HepG2 (cell line): ENCODE data around the gene NPAS2. TPM values are rescaled to one million over a fixed set of nuclear protein-coding genes. Genes with fewer than 3 reads are reported as not detected.

Experiments
- ARID5B ChIP-seq: IDR thresholded peaks from 2 replicates; pipeline ENCODE4 v1.4.0; 2020; ENCODE audit warnings: mild to moderate bottlenecking, missing genetic modification reagents
- ATF1 ChIP-seq: IDR thresholded peaks from 2 replicates; pipeline ENCODE4 v1.6.1; 2016; ENCODE audit warnings: mild to moderate bottlenecking, control low read depth
- ETS1 ChIP-seq: sonication (generic); formaldehyde crosslinking; IDR thresholded peaks from 2 replicates; pipeline ENCODE4 v1.4.0; 2020; ENCODE audit warnings: missing genetic modification reagents
- GPBP1L1 ChIP-seq: sonication (generic); formaldehyde crosslinking; IDR thresholded peaks from 2 replicates; pipeline ENCODE4 v1.5.0; 2020; ENCODE audit warnings: mild to moderate bottlenecking, missing genetic modification reagents
- MAF1 ChIP-seq: sonication (generic); formaldehyde crosslinking; IDR thresholded peaks from 2 replicates; pipeline ENCODE4 v1.5.0; 2020; ENCODE audit warnings: missing genetic modification reagents, borderline replicate concordance
- REL ChIP-seq: sonication (generic); formaldehyde crosslinking; conservative IDR thresholded peaks from 2 replicates; pipeline ENCODE4 v1.8.0; 2022; ENCODE audit warnings: mild to moderate bottlenecking, missing genetic modification reagents, moderate library complexity
- TBX2 ChIP-seq: sonication (generic); formaldehyde crosslinking; IDR thresholded peaks from 2 replicates; pipeline ENCODE4 v1.5.0; 2020; ENCODE audit warnings: missing genetic modification reagents, mild to moderate bottlenecking, borderline replicate concordance
- ZNF414 ChIP-seq: sonication (generic); formaldehyde crosslinking; IDR thresholded peaks from 2 replicates; pipeline ENCODE4 v1.5.0; 2020; ENCODE audit warnings: missing genetic modification reagents
- ZNF615 ChIP-seq: sonication (generic); formaldehyde crosslinking; IDR thresholded peaks from 2 replicates; pipeline ENCODE4 v1.5.0; 2020; ENCODE audit warnings: mild to moderate bottlenecking, missing genetic modification reagents, borderline replicate concordance
- ZNF800 ChIP-seq: sonication (generic); formaldehyde crosslinking; IDR thresholded peaks from 2 replicates; pipeline ENCODE4 v1.4.0; 2020; ENCODE audit warnings: missing genetic modification reagents
- polyA plus RNA-seq, 8 experiments: library from polyadenylated mRNA; depleted of rRNA in 3 of 8; stranded (reverse) in 7 of 8; unstranded in 1 of 8; fragments of >200 nt; fragmentation: Illumina TruSeq in 4 of 8; extraction: Trizol in 4 of 8; gene quantifications; 2 replicates each; pipeline versions ENCODE4 v1.2.1 to v1.2.3, GENCODE V29; 2011 to 2016; ENCODE audit warnings: low read depth in 4 of 8, missing spikeins in 1 of 8, mixed read lengths in 1 of 8; ENCODE audit not compliant: insufficient read depth in 1 of 8
- total RNA-seq, 5 experiments: library from RNA; depleted of rRNA; stranded (reverse); fragments of >200 nt; fragmentation: Illumina TruSeq; extraction: Trizol; gene quantifications; 2 replicates each; pipeline ENCODE4 v1.2.3, GENCODE V29; 2016; ENCODE audit warnings: low read depth in 1 of 5
- TF ChIP-seq, protein P1 (sequence below): sonication (generic); formaldehyde crosslinking; IDR thresholded peaks from 2 replicates; pipeline ENCODE4; 2020; ENCODE audit warnings: missing genetic modification reagents, mild to moderate bottlenecking, borderline replicate concordance
- TF ChIP-seq, protein P2 (sequence below): sonication (generic); formaldehyde crosslinking; IDR thresholded peaks from 2 replicates; pipeline ENCODE4 v1.5.0; 2020; ENCODE audit warnings: mild to moderate bottlenecking, missing genetic modification reagents, moderate library complexity
- TF ChIP-seq, protein P3 (sequence below): IDR thresholded peaks from 2 replicates; pipeline ENCODE4 v1.6.1; 2016; ENCODE audit warnings: mild to moderate bottlenecking, missing biosample characterization, missing genetic modification reagents

Gene NPAS2
- total and polyA plus RNA-seq, 2 of the 13 experiments (the other 11 are each of a cell fraction or from before 2014, with no cell fraction given), result 14.8 to 37.5 TPM

DNA sequence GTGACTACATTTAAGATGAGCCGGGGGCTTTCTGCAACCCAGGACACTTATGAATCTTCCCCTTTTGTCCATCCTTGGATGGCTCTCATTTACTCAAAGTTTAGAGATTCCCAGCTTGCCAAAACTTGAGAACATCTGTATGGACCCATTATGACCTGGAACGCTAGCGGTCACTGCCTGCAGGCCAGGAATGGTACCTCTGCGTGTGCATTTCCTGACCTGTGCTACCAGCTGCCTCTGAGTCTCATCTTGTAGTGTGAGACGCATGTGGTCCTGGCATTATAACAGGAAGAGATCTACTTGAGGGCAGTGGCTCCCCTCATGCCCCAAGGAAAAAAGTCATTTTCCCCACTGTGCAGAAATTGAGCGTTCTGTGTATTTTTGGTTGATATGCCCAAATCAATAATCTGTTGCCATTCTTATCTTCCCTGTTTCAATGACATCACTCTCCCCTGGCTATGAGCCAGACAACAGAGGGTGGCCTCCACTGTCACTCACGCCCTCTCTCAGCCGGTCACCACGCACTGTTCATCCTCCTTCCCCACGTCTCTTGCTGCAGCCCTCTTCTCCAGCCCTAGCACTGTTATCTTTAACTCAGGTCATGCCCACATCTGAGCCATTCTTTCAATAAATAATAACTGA is 28.5 kb upstream of the NPAS2 start (continued):
- TF ChIP-seq, protein P1, sequence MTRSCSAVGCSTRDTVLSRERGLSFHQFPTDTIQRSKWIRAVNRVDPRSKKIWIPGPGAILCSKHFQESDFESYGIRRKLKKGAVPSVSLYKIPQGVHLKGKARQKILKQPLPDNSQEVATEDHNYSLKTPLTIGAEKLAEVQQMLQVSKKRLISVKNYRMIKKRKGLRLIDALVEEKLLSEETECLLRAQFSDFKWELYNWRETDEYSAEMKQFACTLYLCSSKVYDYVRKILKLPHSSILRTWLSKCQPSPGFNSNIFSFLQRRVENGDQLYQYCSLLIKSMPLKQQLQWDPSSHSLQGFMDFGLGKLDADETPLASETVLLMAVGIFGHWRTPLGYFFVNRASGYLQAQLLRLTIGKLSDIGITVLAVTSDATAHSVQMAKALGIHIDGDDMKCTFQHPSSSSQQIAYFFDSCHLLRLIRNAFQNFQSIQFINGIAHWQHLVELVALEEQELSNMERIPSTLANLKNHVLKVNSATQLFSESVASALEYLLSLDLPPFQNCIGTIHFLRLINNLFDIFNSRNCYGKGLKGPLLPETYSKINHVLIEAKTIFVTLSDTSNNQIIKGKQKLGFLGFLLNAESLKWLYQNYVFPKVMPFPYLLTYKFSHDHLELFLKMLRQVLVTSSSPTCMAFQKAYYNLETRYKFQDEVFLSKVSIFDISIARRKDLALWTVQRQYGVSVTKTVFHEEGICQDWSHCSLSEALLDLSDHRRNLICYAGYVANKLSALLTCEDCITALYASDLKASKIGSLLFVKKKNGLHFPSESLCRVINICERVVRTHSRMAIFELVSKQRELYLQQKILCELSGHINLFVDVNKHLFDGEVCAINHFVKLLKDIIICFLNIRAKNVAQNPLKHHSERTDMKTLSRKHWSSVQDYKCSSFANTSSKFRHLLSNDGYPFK (CRISPR knock-in tag), result no peak
- no peak for TF ChIP-seq REL (CRISPR knock-in tag)
- TF ChIP-seq ARID5B (CRISPR knock-in tag), result peak; percentile 61
- TF ChIP-seq, protein P2, sequence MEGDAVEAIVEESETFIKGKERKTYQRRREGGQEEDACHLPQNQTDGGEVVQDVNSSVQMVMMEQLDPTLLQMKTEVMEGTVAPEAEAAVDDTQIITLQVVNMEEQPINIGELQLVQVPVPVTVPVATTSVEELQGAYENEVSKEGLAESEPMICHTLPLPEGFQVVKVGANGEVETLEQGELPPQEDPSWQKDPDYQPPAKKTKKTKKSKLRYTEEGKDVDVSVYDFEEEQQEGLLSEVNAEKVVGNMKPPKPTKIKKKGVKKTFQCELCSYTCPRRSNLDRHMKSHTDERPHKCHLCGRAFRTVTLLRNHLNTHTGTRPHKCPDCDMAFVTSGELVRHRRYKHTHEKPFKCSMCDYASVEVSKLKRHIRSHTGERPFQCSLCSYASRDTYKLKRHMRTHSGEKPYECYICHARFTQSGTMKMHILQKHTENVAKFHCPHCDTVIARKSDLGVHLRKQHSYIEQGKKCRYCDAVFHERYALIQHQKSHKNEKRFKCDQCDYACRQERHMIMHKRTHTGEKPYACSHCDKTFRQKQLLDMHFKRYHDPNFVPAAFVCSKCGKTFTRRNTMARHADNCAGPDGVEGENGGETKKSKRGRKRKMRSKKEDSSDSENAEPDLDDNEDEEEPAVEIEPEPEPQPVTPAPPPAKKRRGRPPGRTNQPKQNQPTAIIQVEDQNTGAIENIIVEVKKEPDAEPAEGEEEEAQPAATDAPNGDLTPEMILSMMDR (CRISPR knock-in tag), result no peak
- TF ChIP-seq ZNF414 (CRISPR knock-in tag), result no peak
- TF ChIP-seq ATF1, result no peak
- no peak for TF ChIP-seq ZNF615
- TF ChIP-seq, protein P3, sequence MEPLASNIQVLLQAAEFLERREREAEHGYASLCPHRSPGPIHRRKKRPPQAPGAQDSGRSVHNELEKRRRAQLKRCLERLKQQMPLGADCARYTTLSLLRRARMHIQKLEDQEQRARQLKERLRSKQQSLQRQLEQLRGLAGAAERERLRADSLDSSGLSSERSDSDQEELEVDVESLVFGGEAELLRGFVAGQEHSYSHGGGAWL, result no peak
- no peak for TF ChIP-seq ETS1 (CRISPR knock-in tag)
- no peak for TF ChIP-seq MAF1 (CRISPR knock-in tag)
- TF ChIP-seq GPBP1L1 (CRISPR knock-in tag), result no peak
- TF ChIP-seq TBX2 (CRISPR knock-in tag), result 0 out of 2 replicates have a peak, but pooled peaks have one; percentile 26
- TF ChIP-seq ZNF800 (CRISPR knock-in tag), result no peak
